K562 (cell line): ENCODE data around the gene GPR42. TPM values are rescaled to one million over a fixed set of nuclear protein-coding genes. Genes with fewer than 3 reads are reported as not detected.

Source experiments
- BDP1 ChIP-seq: IDR thresholded peaks from 3 replicates; pipeline ENCODE4 v1.6.1; 2011; ENCODE audit not compliant: insufficient read length, insufficient read depth
- DACH1 ChIP-seq: fragments of 450-650 bp; IDR thresholded peaks from 2 replicates; pipeline ENCODE4 v1.6.1; 2018; ENCODE audit not compliant: partially characterized antibody
- HNRNPLL ChIP-seq: fragments of 200-400 bp; formaldehyde crosslinking; IDR thresholded peaks from 2 replicates; pipeline ENCODE4 v1.6.1; 2017; ENCODE audit warnings: low read length, low read depth, mild to moderate bottlenecking; ENCODE audit not compliant: poor library complexity, severe bottlenecking
- KAT8 ChIP-seq: fragments of 450-650 bp; IDR thresholded peaks from 2 replicates; pipeline ENCODE4 v1.6.1; 2016; ENCODE audit warnings: low read depth, mild to moderate bottlenecking
- NCOR1 ChIP-seq: fragments of 450-650 bp; IDR thresholded peaks from 2 replicates; pipeline ENCODE4 v1.6.1; 2016; ENCODE audit warnings: mild to moderate bottlenecking, moderate library complexity
- NFIX ChIP-seq: fragments of 250-450 bp; sonication (Bioruptor Pico); IDR thresholded peaks from 2 replicates; pipeline ENCODE4 v1.4.0; 2020; ENCODE audit warnings: low read depth, mild to moderate bottlenecking, moderate library complexity
- PHF20 ChIP-seq: fragments of 450-650 bp; IDR thresholded peaks from 2 replicates; pipeline ENCODE4 v1.6.1; 2018; ENCODE audit not compliant: partially characterized antibody
- PML ChIP-seq: IDR thresholded peaks from 2 replicates; pipeline ENCODE4 v1.6.1; 2012; ENCODE audit warnings: low read length, inconsistent platforms
- PRPF4 ChIP-seq: fragments of 200-400 bp; formaldehyde crosslinking; IDR thresholded peaks from one replicate; pipeline ENCODE4 v1.6.1; 2017; ENCODE audit warnings: low read length, low read depth, mild to moderate bottlenecking; ENCODE audit not compliant: insufficient read depth, poor library complexity, severe bottlenecking
- TAL1 ChIP-seq: fragments of 450-650 bp; IDR thresholded peaks from 2 replicates; pipeline ENCODE4 v1.6.1; 2016; ENCODE audit warnings: mild to moderate bottlenecking
- ZBED1 ChIP-seq: IDR thresholded peaks from 2 replicates; pipeline ENCODE4 v1.6.1; 2014
- ZNF212 ChIP-seq: fragments of 450-650 bp; formaldehyde crosslinking; IDR thresholded peaks from 2 replicates; pipeline ENCODE4 v1.4.0; 2020; ENCODE audit warnings: mild to moderate bottlenecking
- ZNF589 ChIP-seq: fragments of 200-800 bp; sonication (Bioruptor generic); IDR thresholded peaks from 2 replicates; pipeline ENCODE4 v1.6.1; 2016; ENCODE audit warnings: low read depth, missing genetic modification characterization, missing compliant biosample characterization
- polyA plus RNA-seq, 8 experiments: library from polyadenylated mRNA; depleted of rRNA in 4 of 8; stranded (reverse) in 5 of 8; unstranded in 3 of 8; fragments of >200 nt; fragmentation: Nextera tagmentation in 2 of 8; fragmentation: Illumina TruSeq in 1 of 8; extraction: Ambion mirVana in 2 of 8; extraction: Trizol in 1 of 8; gene quantifications; 2 replicates each; pipeline versions ENCODE4 v1.2.1 to v1.2.3, GENCODE V29; 2011 to 2014; ENCODE audit warnings: inconsistent platforms in 1 of 8, missing spikeins in 1 of 8
- total RNA-seq, 7 experiments: library from RNA; depleted of rRNA in 6 of 7; stranded (reverse); fragments of >200 nt in 6 of 7; fragmentation: Illumina TruSeq in 2 of 7; extraction: Trizol in 2 of 7; gene quantifications; 2 replicates each; pipeline versions ENCODE4 v1.2.1 to v1.2.3, GENCODE V29; 2011 to 2021; ENCODE audit warnings: low replicate concordance in 1 of 7
- TF ChIP-seq, protein P1 (sequence below), 2 experiments: fragments of 200-800 bp in 1 of 2; sonication (Bioruptor generic) in 1 of 2; sonication (generic) in 1 of 2; formaldehyde crosslinking in 1 of 2; IDR thresholded peaks in 1 of 2; conservative IDR thresholded peaks in 1 of 2; 2 replicates each; pipeline versions ENCODE4 v1.5.0 to v1.6.1; 2016 to 2020; ENCODE audit warnings: missing compliant biosample characterization in 1 of 2, missing genetic modification characterization in 1 of 2, missing genetic modification reagents in 1 of 2
- TF ChIP-seq, protein P2 (sequence below): fragments of 250-450 bp; sonication (Bioruptor Pico); IDR thresholded peaks from 2 replicates; pipeline ENCODE4 v1.8.0; 2022; ENCODE audit warnings: inconsistent platforms
- TF ChIP-seq, protein P3 (sequence below): conservative IDR thresholded peaks from 2 replicates; pipeline ENCODE4 v1.6.1; 2011; ENCODE audit warnings: low read depth, mild to moderate bottlenecking, low read length; ENCODE audit not compliant: control insufficient read depth
- TF ChIP-seq, protein P4 (sequence below), 2 experiments: IDR thresholded peaks; 2 replicates each; pipeline ENCODE4 v1.6.1; 2011; ENCODE audit warnings: borderline replicate concordance in 1 of 2, control low read depth in 1 of 2, low read depth in 1 of 2, low read length in 1 of 2, mild to moderate bottlenecking in 1 of 2, mixed read lengths in 1 of 2, moderate library complexity in 1 of 2; ENCODE audit not compliant: insufficient read depth in 1 of 2, insufficient read length in 1 of 2, poor library complexity in 1 of 2, severe bottlenecking in 1 of 2; ENCODE audit errors: extremely low read depth in 1 of 2
- TF ChIP-seq, protein P5 (sequence below): fragments of 450-650 bp; formaldehyde crosslinking; conservative IDR thresholded peaks from 2 replicates; pipeline ENCODE4 v1.4.0; 2022; ENCODE audit warnings: mild to moderate bottlenecking, missing genetic modification characterization
- TF ChIP-seq, protein P6 (sequence below), 2 experiments: fragments of 250-450 bp in 1 of 2; fragments of 450-650 bp in 1 of 2; sonication (Bioruptor Pico) in 1 of 2; IDR thresholded peaks; 2 replicates each; pipeline versions ENCODE4 v1.6.1 to v1.8.0; 2016 to 2021; ENCODE audit warnings: mild to moderate bottlenecking in 2 of 2, moderate library complexity in 2 of 2, missing compliant biosample characterization in 1 of 2, missing genetic modification characterization in 1 of 2

GPR42 gene
- total and polyA plus RNA-seq, 9 of the 15 experiments (the other 6 are each of a cell fraction or from before 2014, with no cell fraction given) = not detected

DNA sequence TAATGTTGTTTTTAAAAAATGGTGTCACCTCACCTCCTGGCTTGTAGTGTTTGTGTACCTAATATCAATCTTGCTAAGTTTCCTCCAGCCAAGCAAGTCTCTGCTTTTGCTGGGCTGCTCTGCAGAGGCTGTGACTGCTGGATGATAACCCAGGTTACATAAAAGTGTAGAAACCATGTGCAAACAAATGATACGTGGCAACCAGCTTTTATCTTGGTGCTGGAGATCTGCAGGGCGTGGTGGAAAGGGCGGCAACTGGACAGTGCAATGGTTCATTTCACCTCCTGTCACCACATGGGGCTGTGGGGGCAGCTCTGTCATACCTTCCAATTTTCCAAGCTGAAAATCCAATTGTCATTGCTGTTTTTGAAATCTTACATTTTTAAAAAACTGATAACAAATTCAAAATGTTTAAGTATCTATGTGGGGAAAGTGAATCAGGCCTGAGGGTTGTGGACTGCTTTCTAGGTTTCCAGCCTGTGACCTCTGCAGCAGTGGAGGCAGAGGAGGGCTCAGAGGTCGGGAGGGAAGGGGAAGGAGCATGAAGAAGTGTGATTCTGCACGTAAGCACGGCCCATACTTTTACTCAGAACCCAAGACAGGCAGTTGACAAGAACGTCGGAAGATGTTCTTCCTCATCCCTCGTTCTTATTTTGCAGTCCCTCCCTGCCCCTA lies 9.7 kb downstream of the GPR42 start (continued):
- TF ChIP-seq, protein P1, sequence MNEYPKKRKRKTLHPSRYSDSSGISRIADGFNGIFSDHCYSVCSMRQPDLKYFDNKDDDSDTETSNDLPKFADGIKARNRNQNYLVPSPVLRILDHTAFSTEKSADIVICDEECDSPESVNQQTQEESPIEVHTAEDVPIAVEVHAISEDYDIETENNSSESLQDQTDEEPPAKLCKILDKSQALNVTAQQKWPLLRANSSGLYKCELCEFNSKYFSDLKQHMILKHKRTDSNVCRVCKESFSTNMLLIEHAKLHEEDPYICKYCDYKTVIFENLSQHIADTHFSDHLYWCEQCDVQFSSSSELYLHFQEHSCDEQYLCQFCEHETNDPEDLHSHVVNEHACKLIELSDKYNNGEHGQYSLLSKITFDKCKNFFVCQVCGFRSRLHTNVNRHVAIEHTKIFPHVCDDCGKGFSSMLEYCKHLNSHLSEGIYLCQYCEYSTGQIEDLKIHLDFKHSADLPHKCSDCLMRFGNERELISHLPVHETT (CRISPR knock-in tag; conservative IDR thresholded peaks at IDR 0.05 in 1 of 2, IDR thresholded peaks at IDR 0.05 in 1 of 2) = peak in 1 of 2 experiments; percentile 40; a peak in 1 of 4 replicates
- TF ChIP-seq PML (peak; percentile 87), PHF20 (no peak), HNRNPLL (no peak), BDP1 (no peak), ZNF589 (peak; percentile 83), NCOR1 (peak; percentile 95), DACH1 (no peak), PRPF4 (no peak), ZNF212 (CRISPR knock-in tag) (no peak), TAL1 (peak; percentile 96), KAT8 (no peak), NFIX (CRISPR knock-in tag) (no peak), ZBED1 (no peak)
- TF ChIP-seq, protein P2, sequence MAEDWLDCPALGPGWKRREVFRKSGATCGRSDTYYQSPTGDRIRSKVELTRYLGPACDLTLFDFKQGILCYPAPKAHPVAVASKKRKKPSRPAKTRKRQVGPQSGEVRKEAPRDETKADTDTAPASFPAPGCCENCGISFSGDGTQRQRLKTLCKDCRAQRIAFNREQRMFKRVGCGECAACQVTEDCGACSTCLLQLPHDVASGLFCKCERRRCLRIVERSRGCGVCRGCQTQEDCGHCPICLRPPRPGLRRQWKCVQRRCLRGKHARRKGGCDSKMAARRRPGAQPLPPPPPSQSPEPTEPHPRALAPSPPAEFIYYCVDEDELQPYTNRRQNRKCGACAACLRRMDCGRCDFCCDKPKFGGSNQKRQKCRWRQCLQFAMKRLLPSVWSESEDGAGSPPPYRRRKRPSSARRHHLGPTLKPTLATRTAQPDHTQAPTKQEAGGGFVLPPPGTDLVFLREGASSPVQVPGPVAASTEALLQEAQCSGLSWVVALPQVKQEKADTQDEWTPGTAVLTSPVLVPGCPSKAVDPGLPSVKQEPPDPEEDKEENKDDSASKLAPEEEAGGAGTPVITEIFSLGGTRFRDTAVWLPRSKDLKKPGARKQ (CRISPR knock-in tag) = no peak
- TF ChIP-seq, protein P3, sequence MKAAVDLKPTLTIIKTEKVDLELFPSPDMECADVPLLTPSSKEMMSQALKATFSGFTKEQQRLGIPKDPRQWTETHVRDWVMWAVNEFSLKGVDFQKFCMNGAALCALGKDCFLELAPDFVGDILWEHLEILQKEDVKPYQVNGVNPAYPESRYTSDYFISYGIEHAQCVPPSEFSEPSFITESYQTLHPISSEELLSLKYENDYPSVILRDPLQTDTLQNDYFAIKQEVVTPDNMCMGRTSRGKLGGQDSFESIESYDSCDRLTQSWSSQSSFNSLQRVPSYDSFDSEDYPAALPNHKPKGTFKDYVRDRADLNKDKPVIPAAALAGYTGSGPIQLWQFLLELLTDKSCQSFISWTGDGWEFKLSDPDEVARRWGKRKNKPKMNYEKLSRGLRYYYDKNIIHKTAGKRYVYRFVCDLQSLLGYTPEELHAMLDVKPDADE = no peak
- TF ChIP-seq, protein P4, sequence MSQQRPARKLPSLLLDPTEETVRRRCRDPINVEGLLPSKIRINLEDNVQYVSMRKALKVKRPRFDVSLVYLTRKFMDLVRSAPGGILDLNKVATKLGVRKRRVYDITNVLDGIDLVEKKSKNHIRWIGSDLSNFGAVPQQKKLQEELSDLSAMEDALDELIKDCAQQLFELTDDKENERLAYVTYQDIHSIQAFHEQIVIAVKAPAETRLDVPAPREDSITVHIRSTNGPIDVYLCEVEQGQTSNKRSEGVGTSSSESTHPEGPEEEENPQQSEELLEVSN (IDR thresholded peaks at IDR 0.05; ENCODE audit: borderline replicate concordance in 1 of 2, extremely low read depth in 1 of 2, insufficient read depth in 1 of 2, insufficient read length in 1 of 2, low read depth in 1 of 2, low read length in 1 of 2, poor library complexity in 1 of 2, severe bottlenecking in 1 of 2) = peak; percentile 95 to 97
- TF ChIP-seq, protein P5, sequence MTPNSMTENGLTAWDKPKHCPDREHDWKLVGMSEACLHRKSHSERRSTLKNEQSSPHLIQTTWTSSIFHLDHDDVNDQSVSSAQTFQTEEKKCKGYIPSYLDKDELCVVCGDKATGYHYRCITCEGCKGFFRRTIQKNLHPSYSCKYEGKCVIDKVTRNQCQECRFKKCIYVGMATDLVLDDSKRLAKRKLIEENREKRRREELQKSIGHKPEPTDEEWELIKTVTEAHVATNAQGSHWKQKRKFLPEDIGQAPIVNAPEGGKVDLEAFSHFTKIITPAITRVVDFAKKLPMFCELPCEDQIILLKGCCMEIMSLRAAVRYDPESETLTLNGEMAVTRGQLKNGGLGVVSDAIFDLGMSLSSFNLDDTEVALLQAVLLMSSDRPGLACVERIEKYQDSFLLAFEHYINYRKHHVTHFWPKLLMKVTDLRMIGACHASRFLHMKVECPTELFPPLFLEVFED = no peak
- TF ChIP-seq, protein P6, sequence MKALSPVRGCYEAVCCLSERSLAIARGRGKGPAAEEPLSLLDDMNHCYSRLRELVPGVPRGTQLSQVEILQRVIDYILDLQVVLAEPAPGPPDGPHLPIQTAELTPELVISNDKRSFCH (CRISPR knock-in tag; IDR thresholded peaks at IDR 0.05) = no peak
- TF ChIP-seq, protein P6 (tag; IDR thresholded peaks at IDR 0.05) = 0 out of 2 replicates have a peak, but pooled peaks have one; percentile 24
